Upper lobe of left lung (tissue), 4 donors: ENCODE measurements around the gene ALG9.

Experiments
- EP300 ChIP-seq, 4 donors: sonication (generic); formaldehyde crosslinking; IDR thresholded peaks; one replicate each; pipeline ENCODE4 v1.5.1; 2017; ENCODE audit warnings: antibody characterized with exemption in 4 of 4, control low read depth in 2 of 4
- POLR2A ChIP-seq, 4 donors: fragments of 450-650 bp; IDR thresholded peaks; one replicate each; pipeline ENCODE4 v1.5.1; 2016 to 2017; ENCODE audit warnings: antibody characterized with exemption in 4 of 4, mild to moderate bottlenecking in 2 of 4
- POLR2AphosphoS5 ChIP-seq, 2 donors: sonication (generic); formaldehyde crosslinking; IDR thresholded peaks; one replicate each; pipeline ENCODE4 v1.5.1; 2017; ENCODE audit warnings: antibody characterized with exemption in 2 of 2
- TF ChIP-seq, protein P1 (sequence below), 6 experiments: fragments of 450-650 bp in 4 of 6; fragments of 200-600 bp in 2 of 6; sonication (generic) in 2 of 6; IDR thresholded peaks; one replicate each; pipeline ENCODE4 v1.5.1; 2016 to 2019; ENCODE audit warnings: antibody characterized with exemption in 6 of 6

DNA sequence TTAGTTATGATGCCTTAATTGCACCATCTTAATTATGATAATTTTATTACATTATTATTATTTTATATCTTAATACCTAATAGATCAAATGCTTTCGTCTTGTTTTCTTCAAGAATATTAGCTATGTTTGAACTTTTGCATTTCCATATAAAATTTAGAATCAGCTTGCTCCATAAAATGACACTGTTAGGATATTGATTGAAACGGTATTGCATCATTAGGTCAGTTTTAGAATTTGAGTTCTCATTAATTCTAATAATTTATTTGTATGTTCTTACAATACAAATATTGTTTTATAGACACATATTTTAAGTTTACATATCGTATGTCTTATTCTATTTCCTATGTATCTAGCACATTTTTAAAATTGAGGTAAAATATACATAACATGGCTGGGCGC, 14.7 kb upstream of the ALG9 start:
- TF ChIP-seq POLR2A (IDR thresholded peaks at IDR 0.05), result no peak
- TF ChIP-seq, protein P1, sequence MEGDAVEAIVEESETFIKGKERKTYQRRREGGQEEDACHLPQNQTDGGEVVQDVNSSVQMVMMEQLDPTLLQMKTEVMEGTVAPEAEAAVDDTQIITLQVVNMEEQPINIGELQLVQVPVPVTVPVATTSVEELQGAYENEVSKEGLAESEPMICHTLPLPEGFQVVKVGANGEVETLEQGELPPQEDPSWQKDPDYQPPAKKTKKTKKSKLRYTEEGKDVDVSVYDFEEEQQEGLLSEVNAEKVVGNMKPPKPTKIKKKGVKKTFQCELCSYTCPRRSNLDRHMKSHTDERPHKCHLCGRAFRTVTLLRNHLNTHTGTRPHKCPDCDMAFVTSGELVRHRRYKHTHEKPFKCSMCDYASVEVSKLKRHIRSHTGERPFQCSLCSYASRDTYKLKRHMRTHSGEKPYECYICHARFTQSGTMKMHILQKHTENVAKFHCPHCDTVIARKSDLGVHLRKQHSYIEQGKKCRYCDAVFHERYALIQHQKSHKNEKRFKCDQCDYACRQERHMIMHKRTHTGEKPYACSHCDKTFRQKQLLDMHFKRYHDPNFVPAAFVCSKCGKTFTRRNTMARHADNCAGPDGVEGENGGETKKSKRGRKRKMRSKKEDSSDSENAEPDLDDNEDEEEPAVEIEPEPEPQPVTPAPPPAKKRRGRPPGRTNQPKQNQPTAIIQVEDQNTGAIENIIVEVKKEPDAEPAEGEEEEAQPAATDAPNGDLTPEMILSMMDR (IDR thresholded peaks at IDR 0.05), result no peak
- TF ChIP-seq EP300 (IDR thresholded peaks at IDR 0.05), result no peak
- TF ChIP-seq POLR2AphosphoS5 (IDR thresholded peaks at IDR 0.05), result no peak
